Measurements from ENCODE around the gene SLC2A1. TPM values are rescaled to one million over a fixed set of nuclear protein-coding genes. Genes with fewer than 3 reads are reported as not detected.

The SLC2A1 gene
- total and polyA plus RNA-seq, 9 of the 15 experiments (the other 6 are each of a cell fraction or from before 2014, with no cell fraction given) = 12.6 to 153 (median 48.0) TPM

DNA sequence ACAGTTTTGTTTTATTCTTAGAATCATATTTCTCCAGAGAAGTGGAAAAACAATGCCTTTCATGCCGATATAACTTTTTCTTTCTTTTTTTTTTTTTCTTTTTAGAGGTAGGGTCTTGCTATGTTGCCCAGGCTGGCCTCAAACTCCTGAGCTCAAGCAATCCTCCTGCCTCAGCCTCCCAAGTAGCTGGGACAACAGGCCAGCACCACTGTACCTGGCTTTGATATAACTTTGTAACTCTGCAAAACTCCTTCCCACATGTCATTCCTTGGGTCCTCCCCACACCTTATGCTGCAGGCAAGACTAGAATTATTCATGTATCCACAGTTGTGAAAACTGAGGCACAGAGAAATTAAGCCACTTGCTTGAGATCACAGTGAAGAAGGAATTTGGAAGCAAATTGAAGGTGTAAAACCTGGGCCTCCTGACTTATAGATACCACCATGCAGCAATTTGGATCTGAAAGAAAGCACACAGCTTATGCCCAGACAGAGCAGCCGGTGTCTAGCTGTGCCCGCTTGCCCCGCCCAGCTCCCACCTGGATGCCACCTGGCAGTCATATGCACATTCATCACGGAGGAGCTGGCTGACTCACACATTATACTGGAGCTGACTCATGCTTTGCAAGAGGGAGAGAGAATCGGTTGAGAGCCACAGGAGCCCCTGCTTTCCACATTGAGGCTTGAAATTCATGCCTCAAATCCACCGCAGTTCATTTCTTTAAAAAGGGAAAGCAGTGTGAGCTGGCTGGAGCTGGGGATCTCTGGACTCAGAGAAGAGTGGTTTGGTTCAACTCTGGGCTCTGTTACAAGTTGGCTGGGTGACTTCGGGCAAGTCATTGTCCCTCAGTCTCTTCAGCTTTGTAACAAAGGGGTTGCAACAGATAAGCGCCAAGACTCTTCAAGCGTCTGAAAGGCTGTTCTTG lies 8.3 kb upstream of the SLC2A1 start (continued):
- TF ChIP-seq POLR3G (IDR thresholded peaks at IDR 0.05; ENCODE audit: extremely low read depth, insufficient read length, insufficient replicate concordance) (no peak), HCFC1 (IDR thresholded peaks at IDR 0.05; ENCODE audit: low read depth, low read length) (no peak), ZNF175 (CRISPR knock-in tag; IDR thresholded peaks at IDR 0.05; ENCODE audit: low read depth) (peak; percentile 73; the same call in 1 of the 2 replicates), CREB3L1 (IDR thresholded peaks at IDR 0.05; ENCODE audit: borderline replicate concordance, low read depth) (peak; percentile 75), CHD1 (IDR thresholded peaks at IDR 0.05; ENCODE audit: low read length) (no peak), KAT2B (IDR thresholded peaks at IDR 0.05; ENCODE audit: low read depth, low read length) (no peak), NFXL1 (CRISPR knock-in tag; IDR thresholded peaks at IDR 0.05) (no peak), PURB (CRISPR knock-in tag; IDR thresholded peaks at IDR 0.05; ENCODE audit: low read depth) (no peak), ZNF274 (IDR thresholded peaks at IDR 0.05; ENCODE audit: borderline replicate concordance, low read depth, low read length) (no peak), DDX20 (tag; IDR thresholded peaks at IDR 0.05; ENCODE audit: low read depth) (no peak), XRCC5 (IDR thresholded peaks at IDR 0.05; ENCODE audit: low read depth, low read length) (peak; percentile 42; the same call in 1 of the 2 replicates), ZNF232 (CRISPR knock-in tag; IDR thresholded peaks at IDR 0.05) (no peak), HNRNPH1 (optimal IDR thresholded peaks at IDR 0.05; ENCODE audit: low read depth, low read length) (no peak), TSHZ1 (CRISPR knock-in tag; IDR thresholded peaks at IDR 0.05) (no peak), ZNF282 (CRISPR knock-in tag; IDR thresholded peaks at IDR 0.05) (no peak), SRSF1 (IDR thresholded peaks at IDR 0.05; ENCODE audit: low read depth, low read length) (no peak), PHB2 (IDR thresholded peaks at IDR 0.05; ENCODE audit: low read depth) (no peak), SMAD2 (IDR thresholded peaks at IDR 0.05; ENCODE audit: low read depth, low read length) (no peak), VEZF1 (CRISPR knock-in tag; IDR thresholded peaks at IDR 0.05) (peak; percentile 36; the same call in 1 of the 2 replicates)
- TF ChIP-seq, protein P1, sequence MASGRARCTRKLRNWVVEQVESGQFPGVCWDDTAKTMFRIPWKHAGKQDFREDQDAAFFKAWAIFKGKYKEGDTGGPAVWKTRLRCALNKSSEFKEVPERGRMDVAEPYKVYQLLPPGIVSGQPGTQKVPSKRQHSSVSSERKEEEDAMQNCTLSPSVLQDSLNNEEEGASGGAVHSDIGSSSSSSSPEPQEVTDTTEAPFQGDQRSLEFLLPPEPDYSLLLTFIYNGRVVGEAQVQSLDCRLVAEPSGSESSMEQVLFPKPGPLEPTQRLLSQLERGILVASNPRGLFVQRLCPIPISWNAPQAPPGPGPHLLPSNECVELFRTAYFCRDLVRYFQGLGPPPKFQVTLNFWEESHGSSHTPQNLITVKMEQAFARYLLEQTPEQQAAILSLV (tag; IDR thresholded peaks at IDR 0.05) = no peak
